ENCODE measurements around the gene MED20.

MED20 gene

DNA sequence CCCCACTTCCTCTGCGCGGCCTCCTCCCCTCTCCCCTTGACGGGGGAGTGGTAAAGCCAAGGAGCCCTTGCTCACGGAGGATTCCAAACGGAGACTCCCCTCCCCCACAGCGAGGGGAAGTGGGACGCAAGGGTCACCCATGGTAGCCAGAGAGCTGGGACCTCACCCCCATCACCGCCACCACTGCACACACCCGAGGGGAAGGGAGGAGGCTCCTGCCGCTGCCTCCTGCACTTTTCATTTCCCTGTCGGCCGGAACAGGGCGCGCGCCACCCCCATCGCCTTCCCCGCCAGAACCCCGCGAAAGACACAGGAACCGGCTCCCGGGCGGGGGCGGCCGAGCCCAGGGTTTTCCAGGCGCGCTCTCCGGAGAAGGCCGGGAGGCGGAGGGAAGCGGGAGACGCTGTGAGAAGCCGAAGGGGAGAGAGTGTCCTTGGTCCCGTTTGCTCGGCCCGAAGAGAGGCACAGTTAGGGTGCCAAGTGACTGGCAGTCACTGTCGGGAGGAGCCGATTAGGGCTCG is 19.9 kb upstream of the MED20 start:
- no peak for DNase-seq

DNA sequence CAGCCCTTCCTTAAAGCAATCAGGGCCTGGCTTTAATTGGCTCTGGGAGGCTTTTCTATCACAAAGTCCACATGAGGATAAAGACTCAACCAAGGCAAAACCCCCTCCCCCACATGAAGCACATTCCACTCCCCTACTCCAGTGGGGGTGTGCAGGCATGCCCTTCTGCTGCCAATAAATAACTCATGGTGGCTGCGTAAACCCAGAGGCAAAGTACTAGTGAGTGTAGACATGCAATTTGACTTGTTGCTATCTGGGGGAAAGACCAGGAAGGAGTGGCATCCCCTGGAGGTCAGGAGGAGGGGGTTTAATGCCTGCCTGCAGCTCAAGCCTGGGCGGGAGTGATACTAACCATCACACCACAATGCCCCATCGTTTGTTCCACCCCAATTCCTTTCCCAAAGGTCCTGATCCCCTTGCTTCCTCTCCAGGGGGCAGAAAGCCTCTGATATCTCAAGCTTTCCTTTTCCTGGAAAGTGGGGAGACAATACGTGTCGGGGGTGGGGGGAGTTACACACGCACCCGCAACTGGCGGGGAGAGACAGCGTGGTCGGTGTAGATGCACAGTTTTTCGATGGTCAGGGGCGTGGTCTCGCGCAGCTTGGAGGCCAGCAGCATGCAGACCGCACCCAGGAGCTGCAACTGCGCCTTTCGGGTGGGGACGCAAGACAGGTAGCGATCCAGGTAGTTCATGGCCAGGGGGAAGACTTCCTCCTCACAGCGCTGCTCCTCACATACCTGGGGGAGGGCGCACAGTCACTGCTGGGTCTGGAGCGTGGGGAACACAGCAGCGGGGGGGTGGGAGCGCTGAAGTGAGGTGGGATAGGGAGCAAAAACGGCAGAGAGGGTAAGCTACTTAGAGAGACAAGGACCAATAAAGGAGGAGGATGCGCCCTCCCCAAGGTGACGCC is 19.2 kb upstream of the MED20 start:
- no peak for DNase-seq

GRCh38 chr6:41939176-41939847 is 18.4 kb upstream of the MED20 start:
- DNase-seq: no peak

GRCh38 chr6:41938590-41939175 is 17.7 kb upstream of the MED20 start:
- no peak for DNase-seq

DNA sequence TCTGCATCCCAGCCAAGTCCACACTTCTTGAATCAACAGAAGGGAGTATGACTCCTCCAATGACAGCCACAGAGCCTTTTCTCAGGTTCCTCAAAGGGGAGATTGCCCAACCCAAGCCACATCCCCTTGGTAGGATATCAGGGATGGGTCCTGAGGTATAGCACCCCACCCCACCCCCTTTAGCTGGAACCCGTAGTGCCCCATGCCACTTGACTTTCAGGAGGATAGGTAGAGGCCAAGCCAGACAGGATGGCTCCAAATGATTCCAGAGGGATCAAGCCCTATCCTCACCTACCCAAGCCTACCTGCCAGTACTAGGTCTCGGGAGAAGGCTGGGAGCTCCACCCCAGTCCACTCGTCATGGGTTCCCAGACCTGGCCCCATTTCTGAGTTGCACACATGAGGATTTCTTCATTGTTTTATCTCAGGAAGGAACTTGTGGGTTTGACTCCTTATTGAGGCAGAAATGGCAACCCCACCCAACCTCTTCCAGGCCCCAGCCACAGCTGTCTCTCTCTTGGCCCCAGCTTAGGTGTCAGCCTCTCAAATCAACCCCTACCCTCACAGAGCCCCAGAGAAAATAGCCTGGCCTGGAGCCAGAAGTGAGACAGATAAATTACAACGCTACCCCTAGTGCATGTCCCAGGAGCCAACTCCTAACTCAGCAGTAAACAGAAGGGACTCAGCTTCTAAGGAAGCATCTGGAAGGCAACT is 17.1 kb upstream of the MED20 start:
- DNase-seq: no peak

- no peak for DNase-seq
Observed at GRCh38 chr6:41937472-41937860, 16.5 kb upstream of the MED20 start.

DNA sequence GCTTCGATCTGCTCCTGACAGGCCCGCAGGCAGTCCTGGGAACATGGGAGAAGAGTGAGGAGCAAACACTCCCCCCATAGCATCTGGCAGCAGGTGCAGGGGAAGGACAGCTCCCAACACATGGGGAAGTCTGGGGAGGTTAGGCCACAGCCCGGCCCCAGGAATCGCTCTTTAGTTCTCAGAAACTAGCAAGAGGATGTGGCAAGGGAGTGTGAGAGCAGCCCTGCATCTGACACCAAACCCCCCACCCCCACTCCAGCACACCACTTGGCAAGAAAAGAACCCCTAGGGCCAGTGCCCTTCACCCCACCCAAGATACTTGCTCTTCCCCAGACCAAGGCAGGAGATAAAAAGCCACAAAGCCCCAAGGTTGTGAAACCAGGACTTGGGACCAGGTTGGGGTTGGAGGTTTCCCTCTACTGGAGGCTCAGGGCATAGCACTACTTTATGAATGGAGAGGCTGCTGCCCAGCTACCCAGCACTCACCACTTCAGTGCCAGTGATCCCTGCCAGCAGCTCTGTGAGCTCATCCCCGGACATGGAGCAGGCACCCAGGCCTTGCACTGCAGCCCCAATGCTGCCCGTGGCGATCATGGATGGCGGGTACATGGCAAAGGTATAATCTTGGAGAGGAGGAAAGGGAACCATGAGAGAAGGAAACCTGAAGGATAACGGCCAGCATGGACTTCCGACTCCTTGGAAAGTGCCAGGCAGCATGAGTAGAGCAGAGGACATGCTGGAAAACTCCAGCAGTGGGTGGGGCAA is 15.3 kb upstream of the MED20 start:
- peak; percentile 75 for DNase-seq

- no peak for DNase-seq
Observed at GRCh38 chr6:41935685-41936072, 14.7 kb upstream of the MED20 start.

- no peak for DNase-seq
Observed at GRCh38 chr6:41935193-41935574, 14.2 kb upstream of the MED20 start.

GRCh38 chr6:41934278-41935192 is 13.6 kb upstream of the MED20 start:
- no peak for DNase-seq

DNA sequence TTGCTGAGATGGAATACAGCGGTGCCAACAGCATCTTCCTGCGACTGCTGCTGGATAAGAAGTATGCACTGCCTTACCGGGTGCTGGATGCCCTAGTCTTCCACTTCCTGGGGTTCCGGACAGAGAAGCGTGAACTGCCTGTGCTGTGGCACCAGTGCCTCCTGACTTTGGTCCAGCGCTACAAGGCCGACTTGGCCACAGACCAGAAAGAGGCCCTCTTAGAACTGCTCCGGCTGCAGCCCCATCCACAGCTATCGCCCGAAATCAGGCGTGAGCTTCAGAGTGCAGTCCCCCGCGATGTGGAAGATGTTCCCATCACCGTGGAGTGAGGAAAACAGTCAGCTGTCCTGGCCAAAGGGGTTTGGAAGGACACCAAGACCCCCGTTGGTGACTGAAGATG is 11.4 kb upstream of the MED20 start:
- no peak for DNase-seq

DNA sequence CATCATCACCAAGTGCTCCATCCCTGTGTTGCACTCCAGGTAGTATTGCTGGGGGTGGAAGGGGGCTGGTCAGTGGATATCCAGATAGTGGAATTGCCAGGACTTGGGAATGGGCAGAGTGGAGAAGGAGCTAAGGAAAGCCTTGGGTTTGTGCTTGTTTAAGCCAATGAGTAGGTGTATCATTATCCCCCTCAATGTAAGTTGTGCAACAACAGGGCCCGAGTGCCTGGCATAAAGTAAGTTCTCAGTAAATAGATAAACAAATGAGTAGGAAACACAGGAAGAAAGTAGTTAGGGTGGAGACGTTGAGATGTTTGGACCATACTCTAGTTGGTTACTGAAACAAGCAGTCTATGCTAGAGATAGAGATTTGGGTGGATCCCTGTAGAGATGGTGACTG is 10.9 kb upstream of the MED20 start:
- DNase-seq: no peak

DNA sequence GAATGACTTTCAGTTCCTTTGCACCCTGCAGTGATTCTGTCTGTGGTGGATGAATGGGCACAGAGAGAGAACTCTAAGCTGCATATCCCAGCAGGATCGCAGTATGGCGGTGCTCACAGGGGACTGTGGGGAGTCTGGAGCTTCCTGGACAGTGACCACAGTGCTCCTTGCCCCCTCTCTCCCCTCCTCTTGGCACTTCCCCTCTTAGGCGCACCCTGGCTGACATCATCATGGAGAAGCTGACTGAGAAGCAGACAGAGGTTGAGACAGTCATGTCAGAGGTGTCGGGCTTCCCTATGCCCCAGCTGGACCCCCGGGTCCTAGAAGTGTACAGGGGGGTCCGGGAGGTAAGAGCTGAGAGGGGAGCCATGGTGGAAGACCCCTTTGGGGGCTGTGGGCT is 9.0 kb upstream of the MED20 start:
- DNase-seq: no peak

DNA sequence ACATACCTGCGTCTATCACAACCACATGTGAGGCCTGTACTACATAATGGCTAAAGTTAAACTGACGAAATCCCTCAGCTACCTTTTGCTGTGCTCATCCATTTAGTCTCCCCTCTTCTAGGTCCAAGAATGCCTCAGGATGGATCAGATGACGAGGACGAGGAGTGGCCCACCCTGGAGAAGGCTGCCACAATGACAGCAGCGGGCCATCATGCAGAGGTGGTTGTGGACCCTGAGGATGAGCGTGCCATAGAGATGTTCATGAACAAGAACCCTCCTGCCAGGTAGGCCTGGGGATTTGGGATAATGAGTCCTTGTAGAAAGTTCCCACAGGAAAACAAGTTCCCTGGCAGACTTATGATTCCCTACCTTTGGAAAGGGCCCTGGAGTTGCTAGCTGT is 6.3 kb upstream of the MED20 start:
- DNase-seq: no peak

DNA sequence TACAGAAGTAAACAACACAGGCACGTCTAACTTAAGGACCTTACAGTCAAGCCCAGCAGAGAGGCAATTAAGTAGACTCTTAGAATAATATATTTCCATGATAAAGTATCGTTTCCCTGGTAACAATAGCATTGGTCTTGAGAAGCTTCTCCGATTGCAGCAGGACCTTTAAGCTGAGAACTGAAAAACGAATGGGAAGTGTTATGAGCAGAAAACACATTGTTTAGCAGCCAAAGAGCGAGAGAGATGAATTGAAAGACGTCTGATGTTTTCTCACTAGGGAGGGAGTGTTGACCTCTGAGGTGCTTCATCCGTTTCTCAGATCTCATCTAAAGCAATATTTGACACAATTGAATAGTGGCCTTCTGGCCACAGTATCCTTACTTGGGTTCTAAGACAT is 1.2 kb upstream of the MED20 start:
- no peak for DNase-seq

- no peak for DNase-seq
Observed at GRCh38 chr6:41921712-41921998, 716 bp upstream of the MED20 start.

GRCh38 chr6:41917528-41917927 is 3.4 kb downstream of the MED20 start:
- no peak for DNase-seq

DNA sequence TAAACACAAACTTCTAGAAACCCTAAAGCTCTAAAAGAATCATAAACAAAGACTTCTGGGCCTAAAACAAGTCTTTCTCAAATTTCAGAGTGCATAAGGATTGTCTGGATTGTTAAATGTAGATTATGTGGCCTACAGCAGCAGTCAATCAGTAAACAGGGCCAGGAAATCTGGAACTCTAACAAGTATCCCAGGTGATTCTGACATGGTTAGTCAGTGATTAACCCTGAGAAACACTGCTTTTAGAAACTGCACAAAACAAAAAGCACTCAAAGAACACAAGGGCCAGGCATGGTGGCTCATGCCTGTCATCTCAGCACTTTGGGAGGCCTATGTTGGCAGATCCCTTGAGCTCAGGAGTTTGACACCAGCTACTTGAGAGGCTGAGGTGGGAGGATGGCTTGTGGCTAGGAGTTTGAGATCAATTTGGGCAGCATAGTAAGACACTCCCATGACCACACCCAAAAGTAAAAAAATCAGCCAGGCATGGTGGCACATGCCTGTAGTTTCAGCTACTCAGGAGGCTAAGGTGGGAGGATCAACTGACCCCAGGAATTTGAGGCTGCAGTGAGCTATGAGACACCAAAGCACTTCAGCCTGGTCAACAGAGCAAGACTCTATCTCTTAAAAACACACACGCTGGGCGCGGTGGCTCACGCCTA is 5.9 kb downstream of the MED20 start:
- no peak for DNase-seq

DNA sequence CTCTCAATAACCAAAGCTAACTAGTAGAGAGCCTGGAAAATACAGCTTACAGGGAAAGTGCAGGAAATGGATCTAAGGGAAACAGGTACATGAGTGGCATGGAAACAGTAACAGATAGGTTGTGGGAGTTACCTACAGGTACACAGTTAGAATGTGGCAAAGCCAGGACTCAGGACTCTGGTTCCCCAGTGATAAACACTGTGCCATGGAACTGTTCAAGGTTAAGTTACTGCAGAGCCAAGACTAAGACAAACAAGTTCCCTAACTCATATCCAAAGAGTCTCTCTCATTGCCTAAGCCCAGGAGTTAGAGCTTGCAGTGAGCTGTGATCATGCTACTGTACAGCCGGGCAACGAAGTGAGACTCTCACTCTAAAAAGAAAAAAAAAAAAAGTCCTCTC is 6.6 kb downstream of the MED20 start:
- DNase-seq: no peak

DNA sequence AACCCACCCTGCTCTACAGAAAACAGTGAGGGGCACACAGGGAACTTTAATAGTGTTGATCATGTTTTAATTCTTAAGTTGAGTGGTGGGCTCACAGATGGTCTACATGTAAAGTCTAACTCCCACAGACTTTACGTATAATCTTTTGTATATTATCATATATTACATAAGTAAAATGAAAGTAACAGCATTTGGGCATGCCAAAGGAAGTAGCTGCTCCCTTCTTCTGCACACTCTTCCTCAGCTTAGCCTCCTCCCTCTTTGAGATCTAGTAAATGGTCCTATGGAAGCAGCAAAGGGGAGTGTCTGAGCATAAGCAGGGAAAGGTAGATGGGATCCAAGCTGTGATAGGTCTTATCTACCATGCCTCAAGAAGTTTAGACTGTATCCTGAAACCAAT is 11.2 kb downstream of the MED20 start:
- no peak for DNase-seq

Data from T1000 (cell line).